GM23338 (cell line): ENCODE measurements around the gene SLC44A4. TPM values are rescaled to one million over a fixed set of nuclear protein-coding genes. Genes with fewer than 3 reads are reported as not detected.

Source experiments
- ATAC-seq: fragments of 200-7000 bp; cut with Tn5 transposase; 3 replicates; pipeline ENCODE4 v1.9.1; 2020
- DNase-seq: peaks from one replicate; pipeline ENCODE4 v3.0.0-alpha.2; 2015; ENCODE audit warnings: low spot score
- H2AFZ ChIP-seq: fragments of 200-600 bp; sonication (generic); 2 replicates; pipeline ENCODE4 v1.8.0; 2016; ENCODE audit warnings: antibody characterized with exemption, mild to moderate bottlenecking, moderate library complexity
- H3F3A ChIP-seq: fragments of 200-600 bp; sonication (generic); replicated peaks from 2 replicates; pipeline ENCODE4 v1.8.0; 2017; ENCODE audit warnings: antibody characterized with exemption, mixed run types, low read depth
- H3K27ac ChIP-seq: fragments of 200-600 bp; sonication (generic); 2 replicates; pipeline ENCODE4 v1.6.1; 2016; ENCODE audit warnings: low read depth
- H3K27me3 ChIP-seq: fragments of 200-600 bp; sonication (generic); 2 replicates; pipeline ENCODE4 v1.8.0; 2016; ENCODE audit warnings: mild to moderate bottlenecking, mixed run types, moderate library complexity; ENCODE audit not compliant: insufficient read depth
- H3K36me3 ChIP-seq: fragments of 200-600 bp; sonication (generic); 2 replicates; pipeline ENCODE4 v1.8.0; 2016; ENCODE audit warnings: mild to moderate bottlenecking; ENCODE audit not compliant: insufficient read depth
- H3K4me1 ChIP-seq: fragments of 200-600 bp; sonication (generic); 2 replicates; pipeline ENCODE4 v1.8.0; 2016; ENCODE audit warnings: mild to moderate bottlenecking, moderate library complexity; ENCODE audit not compliant: insufficient read depth
- H3K4me2 ChIP-seq: fragments of 200-600 bp; sonication (generic); 2 replicates; pipeline ENCODE4 v1.7.1; 2017; ENCODE audit warnings: mixed run types
- H3K4me3 ChIP-seq: fragments of 200-600 bp; sonication (generic); 2 replicates; pipeline ENCODE4 v1.6.1; 2016; ENCODE audit warnings: mixed run types
- H3K79me2 ChIP-seq: fragments of 200-600 bp; sonication (generic); replicated peaks from 2 replicates; pipeline ENCODE4 v1.8.0; 2017; ENCODE audit warnings: mild to moderate bottlenecking; ENCODE audit not compliant: insufficient read depth
- H3K9me2 ChIP-seq: fragments of 200-600 bp; sonication (generic); 2 replicates; pipeline ENCODE4 v1.8.0; 2017; ENCODE audit not compliant: insufficient read depth
- H4K20me1 ChIP-seq: fragments of 200-600 bp; sonication (generic); replicated peaks from 2 replicates; pipeline ENCODE4 v1.8.0; 2017; ENCODE audit warnings: mild to moderate bottlenecking; ENCODE audit not compliant: insufficient read depth
- H3K27ac Mint-ChIP-seq: 2 replicates; pipeline ENCODE4 v1.8.0; 2020; ENCODE audit warnings: inconsistent platforms, mild to moderate bottlenecking, moderate library complexity, mixed read lengths
- H3K27me3 Mint-ChIP-seq: 3 replicates; pipeline ENCODE4 v1.8.0; 2022; ENCODE audit warnings: low read depth, mild to moderate bottlenecking, moderate library complexity, mixed read lengths, inconsistent platforms; ENCODE audit not compliant: insufficient read depth, poor library complexity
- H3K36me3 Mint-ChIP-seq: 3 replicates; pipeline ENCODE4 v1.8.0; 2021; ENCODE audit warnings: low read depth, mild to moderate bottlenecking, inconsistent platforms, moderate library complexity, mixed read lengths
- H3K4me1 Mint-ChIP-seq: 3 replicates; pipeline ENCODE4 v1.8.0; 2020; ENCODE audit warnings: mild to moderate bottlenecking, inconsistent platforms, mixed read lengths
- H3K4me3 Mint-ChIP-seq: 3 replicates; pipeline ENCODE4 v1.8.0; 2021; ENCODE audit warnings: moderate library complexity, mild to moderate bottlenecking, inconsistent platforms, mixed read lengths
- H3K9me3 Mint-ChIP-seq: 3 replicates; pipeline ENCODE4 v1.8.0; 2020; ENCODE audit warnings: moderate library complexity, mild to moderate bottlenecking, inconsistent platforms, mixed read lengths
- CREB1 ChIP-seq: fragments of 250-450 bp; sonication (Bioruptor Pico); IDR thresholded peaks from 2 replicates; pipeline ENCODE4 v1.5.0; 2020; ENCODE audit warnings: low read depth, mild to moderate bottlenecking, moderate library complexity
- ETS1 ChIP-seq: IDR thresholded peaks from 2 replicates; pipeline ENCODE4 v1.6.1; 2016; ENCODE audit warnings: antibody characterized with exemption
- EZH2 ChIP-seq: fragments of 200-600 bp; sonication (generic); IDR thresholded peaks from one replicate; pipeline ENCODE4 v1.8.0; 2017; ENCODE audit warnings: antibody characterized with exemption, mild to moderate bottlenecking, low read depth; ENCODE audit not compliant: unreplicated experiment
- EZH2phosphoT487 ChIP-seq: fragments of 200-600 bp; sonication (generic); IDR thresholded peaks from one replicate; pipeline ENCODE4 v1.8.1; 2018; ENCODE audit warnings: antibody characterized with exemption; ENCODE audit not compliant: unreplicated experiment
- JUNB ChIP-seq: IDR thresholded peaks from one replicate; pipeline ENCODE4 v1.6.1; 2016; ENCODE audit warnings: antibody characterized with exemption; ENCODE audit not compliant: unreplicated experiment
- NANOG ChIP-seq: IDR thresholded peaks from 2 replicates; pipeline ENCODE4 v1.6.1; 2016; ENCODE audit warnings: antibody characterized with exemption, borderline replicate concordance
- POLR2AphosphoS5 ChIP-seq: IDR thresholded peaks from 2 replicates; pipeline ENCODE4 v1.6.1; 2016; ENCODE audit warnings: antibody characterized with exemption, low read depth
- REST ChIP-seq: IDR thresholded peaks from one replicate; pipeline ENCODE4 v1.6.1; 2018; ENCODE audit warnings: antibody characterized with exemption; ENCODE audit not compliant: unreplicated experiment
- STAT1 ChIP-seq: IDR thresholded peaks from one replicate; pipeline ENCODE4 v1.6.1; 2016; ENCODE audit warnings: antibody characterized with exemption; ENCODE audit not compliant: unreplicated experiment
- ZNF114 ChIP-seq: fragments of 250-450 bp; sonication (Bioruptor Pico); IDR thresholded peaks from 2 replicates; pipeline ENCODE4 v1.5.0; 2020; ENCODE audit warnings: mild to moderate bottlenecking, moderate library complexity
- ZNF331 ChIP-seq: fragments of 250-450 bp; sonication (Bioruptor Pico); IDR thresholded peaks from 2 replicates; pipeline ENCODE4 v1.5.0; 2020; ENCODE audit warnings: low read depth, mild to moderate bottlenecking, moderate library complexity
- ZNF462 ChIP-seq: fragments of 250-450 bp; sonication (Bioruptor Pico); IDR thresholded peaks from 2 replicates; pipeline ENCODE4 v1.5.0; 2020; ENCODE audit warnings: mild to moderate bottlenecking, moderate library complexity
- polyA plus RNA-seq: library from polyadenylated mRNA; unstranded; fragments of >200 nt; fragmentation: Nextera tagmentation; extraction: Ambion mirVana; gene quantifications from 2 replicates; pipeline ENCODE4 v1.2.1, GENCODE V29; 2016
- total RNA-seq: library from RNA; depleted of rRNA; stranded (reverse); fragments of >200 nt; shearing (Covaris generic); gene quantifications from 2 replicates; pipeline ENCODE4 v1.2.3, GENCODE V29; 2014
- TF ChIP-seq, protein P1 (sequence below), 2 experiments: fragments of 200-600 bp in 1 of 2; sonication (generic) in 1 of 2; conservative IDR thresholded peaks; 2 replicates each; pipeline versions ENCODE4 v1.5.1 to v1.6.1; 2016 to 2017; ENCODE audit warnings: antibody characterized with exemption in 2 of 2, low read depth in 2 of 2, mild to moderate bottlenecking in 2 of 2, moderate library complexity in 1 of 2

Gene SLC44A4
- total and polyA plus RNA-seq, 2 experiments from 2014 or later = 1.1 to 3.7 TPM

GRCh38 chr6:31819871-31820299, 58.9 kb downstream of the SLC44A4 start:
- TF ChIP-seq, protein P1, sequence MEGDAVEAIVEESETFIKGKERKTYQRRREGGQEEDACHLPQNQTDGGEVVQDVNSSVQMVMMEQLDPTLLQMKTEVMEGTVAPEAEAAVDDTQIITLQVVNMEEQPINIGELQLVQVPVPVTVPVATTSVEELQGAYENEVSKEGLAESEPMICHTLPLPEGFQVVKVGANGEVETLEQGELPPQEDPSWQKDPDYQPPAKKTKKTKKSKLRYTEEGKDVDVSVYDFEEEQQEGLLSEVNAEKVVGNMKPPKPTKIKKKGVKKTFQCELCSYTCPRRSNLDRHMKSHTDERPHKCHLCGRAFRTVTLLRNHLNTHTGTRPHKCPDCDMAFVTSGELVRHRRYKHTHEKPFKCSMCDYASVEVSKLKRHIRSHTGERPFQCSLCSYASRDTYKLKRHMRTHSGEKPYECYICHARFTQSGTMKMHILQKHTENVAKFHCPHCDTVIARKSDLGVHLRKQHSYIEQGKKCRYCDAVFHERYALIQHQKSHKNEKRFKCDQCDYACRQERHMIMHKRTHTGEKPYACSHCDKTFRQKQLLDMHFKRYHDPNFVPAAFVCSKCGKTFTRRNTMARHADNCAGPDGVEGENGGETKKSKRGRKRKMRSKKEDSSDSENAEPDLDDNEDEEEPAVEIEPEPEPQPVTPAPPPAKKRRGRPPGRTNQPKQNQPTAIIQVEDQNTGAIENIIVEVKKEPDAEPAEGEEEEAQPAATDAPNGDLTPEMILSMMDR (conservative IDR thresholded peaks at IDR 0.05; ENCODE audit: low read depth in 2 of 2) = no peak
- no peak for TF ChIP-seq EZH2
- TF ChIP-seq CREB1 (CRISPR knock-in tag) = no peak
- no peak for TF ChIP-seq STAT1
- TF ChIP-seq POLR2AphosphoS5 = no peak
- TF ChIP-seq EZH2phosphoT487 = no peak
- no peak for TF ChIP-seq REST
- TF ChIP-seq NANOG = no peak
- no peak for TF ChIP-seq ZNF114 (CRISPR knock-in tag)
- TF ChIP-seq ZNF462 = no peak
- TF ChIP-seq ETS1 = no peak
- TF ChIP-seq JUNB = no peak
- no peak for TF ChIP-seq ZNF331 (CRISPR knock-in tag)
- DNase-seq (no peak), ATAC-seq (no peak)
- Mint-ChIP-seq H3K27me3 (peaks cover 24% of the 10 kb centered on the region), H3K27ac (no peak overlapping the region), H3K4me3 (no peak overlapping the region; the same call in 2 of the 3 replicates), H3K36me3 (peaks cover 9% of the 10 kb centered on the region; the same call in 2 of the 3 replicates), H3K9me3 (peaks cover 10% of the 10 kb centered on the region; the same call in 2 of the 3 replicates), H3K4me1 (peaks cover 37% of the 10 kb centered on the region)
- Histone ChIP-seq H3K36me3 (no peaks in the 10 kb centered on the region), H3K9me2 (no peaks in the 10 kb centered on the region), H4K20me1 (peaks cover 9% of the 10 kb centered on the region; the same call in 1 of the 2 replicates), H2AFZ (no peak overlapping the region), H3K4me1 (peaks cover 47% of the 10 kb centered on the region), H3K79me2 (peaks cover 19% of the 10 kb centered on the region), H3K27me3 (no peaks in the 10 kb centered on the region), H3K27ac (no peak overlapping the region), H3K4me3 (no peak overlapping the region), H3F3A (peaks cover 13% of the 10 kb centered on the region), H3K4me2 (no peak overlapping the region)
